ENCODE results near the gene FAT2. TPM values are rescaled to one million over a fixed set of nuclear protein-coding genes. Genes with fewer than 3 reads are reported as not detected.

The FAT2 gene
- total RNA-seq, 4 donors from 2014 or later = not detected

DNA sequence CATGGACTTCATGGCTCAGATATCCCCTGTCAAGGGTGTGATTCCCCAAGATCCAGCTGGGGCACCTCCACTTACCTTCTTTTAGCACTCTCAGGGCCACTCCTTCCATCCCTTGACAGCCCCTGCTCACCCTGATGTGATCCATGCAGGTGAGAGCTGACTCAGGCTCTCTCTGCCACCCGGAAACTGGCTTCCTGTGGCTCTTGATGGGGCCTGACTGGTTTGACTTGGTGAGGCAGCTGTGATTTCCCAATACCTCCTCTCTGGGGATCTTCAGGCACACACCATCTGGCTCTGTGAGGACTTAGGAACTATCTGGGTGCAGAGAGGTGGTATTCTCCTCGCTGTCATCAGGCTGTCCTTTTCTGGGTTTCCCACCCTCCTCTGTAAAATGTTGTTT lies 7.9 kb upstream of the FAT2 start:
- in situ Hi-C loops (cut with MboI; ENCODE audit: low pct_ligation_motif_present in 1 of 4, low pct_unique_long_range_greater_than_20kb in 1 of 4, low sequenced_read_pairs in 3 of 4) (no loop called here), intact Hi-C loops (cut with DNase I; ENCODE audit: low total_unique reads) (no loop called here)
- no peak overlapping the region for H3K27ac ChIP-seq
- TF ChIP-seq EP300 (IDR thresholded peaks at IDR 0.05; ENCODE audit: low read depth) = no peak
- H3K36me3 ChIP-seq = no peaks in the 10 kb centered on the region
- H3K27me3 ChIP-seq = no peaks in the 10 kb centered on the region
- H3K4me3 ChIP-seq = no peak overlapping the region
- H3K9me3 ChIP-seq = no peaks in the 10 kb centered on the region
- WGBS, 2 donors (ENCODE audit: low coverage in 1 of 2) = 82 to 100% methylated on average over 1 to 2 of the region's 2 CpGs
- DNase-seq = no peak
- no peaks in the 10 kb centered on the region for H3K4me1 ChIP-seq

DNA sequence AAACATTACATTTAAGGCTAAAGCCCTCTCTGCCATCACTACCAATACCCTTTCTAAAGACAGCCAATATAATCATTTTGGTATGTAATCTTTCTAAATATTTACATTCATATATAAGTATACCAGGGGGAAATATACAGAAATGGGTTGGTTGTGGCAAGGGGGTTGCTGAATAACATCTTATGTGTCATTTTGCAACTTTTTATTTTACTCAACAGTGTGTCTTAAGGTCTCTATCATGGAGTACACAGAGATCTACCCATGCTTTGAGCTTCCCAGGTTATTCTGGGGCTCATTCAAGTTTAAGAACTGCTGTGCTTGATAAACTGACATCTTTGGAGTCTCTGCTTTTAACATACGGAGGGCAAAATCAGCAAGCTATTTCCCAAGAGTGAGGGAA lies 7.4 kb upstream of the FAT2 start:
- H3K27ac ChIP-seq = no peak overlapping the region
- intact Hi-C loops (cut with DNase I; ENCODE audit: low total_unique reads) = no loop called here
- in situ Hi-C loops (cut with MboI; ENCODE audit: low pct_ligation_motif_present in 1 of 4, low pct_unique_long_range_greater_than_20kb in 1 of 4, low sequenced_read_pairs in 3 of 4) = no loop called here
- H3K27me3 ChIP-seq = no peaks in the 10 kb centered on the region
- WGBS, 2 donors (ENCODE audit: low coverage in 1 of 2) = 83% methylated on average over 1 of the region's 1 CpG; no CpG with 5 or more reads in 1 of the 2 donors
- H3K36me3 ChIP-seq = no peaks in the 10 kb centered on the region
- H3K4me3 ChIP-seq = no peak overlapping the region
- no peak for DNase-seq
- no peaks in the 10 kb centered on the region for H3K4me1 ChIP-seq
- no peak for TF ChIP-seq POLR2A (IDR thresholded peaks at IDR 0.05)
- H3K9me3 ChIP-seq = no peaks in the 10 kb centered on the region

DNA sequence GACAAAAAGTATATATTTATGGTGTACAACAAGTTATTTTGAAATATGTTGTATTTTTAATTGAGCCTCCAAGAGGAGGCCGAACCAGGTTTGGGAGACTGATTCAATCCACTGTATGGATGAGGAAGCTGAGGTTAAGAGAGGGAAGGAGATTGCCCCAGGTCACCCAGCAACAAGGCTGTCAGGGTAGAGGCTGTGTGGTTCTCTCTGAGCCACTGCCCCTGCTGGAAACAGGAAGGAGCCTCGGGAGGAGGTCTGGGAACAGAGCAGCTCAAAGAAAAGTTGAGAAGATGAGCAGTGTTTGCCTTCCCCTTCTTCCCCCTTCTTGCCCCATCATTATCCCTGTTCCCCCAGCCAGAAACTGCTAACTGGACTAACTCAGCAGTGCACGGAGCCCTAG lies 6.6 kb upstream of the FAT2 start:
- intact Hi-C loops (cut with DNase I; ENCODE audit: low total_unique reads) = no loop called here
- Histone ChIP-seq H3K4me3 (no peak overlapping the region), H3K27ac (no peak overlapping the region), H3K27me3 (no peaks in the 10 kb centered on the region), H3K4me1 (no peaks in the 10 kb centered on the region), H3K36me3 (no peaks in the 10 kb centered on the region), H3K9me3 (no peaks in the 10 kb centered on the region)
- in situ Hi-C loops (cut with MboI; ENCODE audit: low pct_ligation_motif_present in 1 of 4, low pct_unique_long_range_greater_than_20kb in 1 of 4, low sequenced_read_pairs in 3 of 4) = no loop called here
- DNase-seq = no peak
- TF ChIP-seq POLR2A (IDR thresholded peaks at IDR 0.05) (no peak), POLR2AphosphoS5 (IDR thresholded peaks at IDR 0.05) (no peak), EP300 (IDR thresholded peaks at IDR 0.05; ENCODE audit: low read depth) (no peak)
- TF ChIP-seq, protein P1, sequence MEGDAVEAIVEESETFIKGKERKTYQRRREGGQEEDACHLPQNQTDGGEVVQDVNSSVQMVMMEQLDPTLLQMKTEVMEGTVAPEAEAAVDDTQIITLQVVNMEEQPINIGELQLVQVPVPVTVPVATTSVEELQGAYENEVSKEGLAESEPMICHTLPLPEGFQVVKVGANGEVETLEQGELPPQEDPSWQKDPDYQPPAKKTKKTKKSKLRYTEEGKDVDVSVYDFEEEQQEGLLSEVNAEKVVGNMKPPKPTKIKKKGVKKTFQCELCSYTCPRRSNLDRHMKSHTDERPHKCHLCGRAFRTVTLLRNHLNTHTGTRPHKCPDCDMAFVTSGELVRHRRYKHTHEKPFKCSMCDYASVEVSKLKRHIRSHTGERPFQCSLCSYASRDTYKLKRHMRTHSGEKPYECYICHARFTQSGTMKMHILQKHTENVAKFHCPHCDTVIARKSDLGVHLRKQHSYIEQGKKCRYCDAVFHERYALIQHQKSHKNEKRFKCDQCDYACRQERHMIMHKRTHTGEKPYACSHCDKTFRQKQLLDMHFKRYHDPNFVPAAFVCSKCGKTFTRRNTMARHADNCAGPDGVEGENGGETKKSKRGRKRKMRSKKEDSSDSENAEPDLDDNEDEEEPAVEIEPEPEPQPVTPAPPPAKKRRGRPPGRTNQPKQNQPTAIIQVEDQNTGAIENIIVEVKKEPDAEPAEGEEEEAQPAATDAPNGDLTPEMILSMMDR (IDR thresholded peaks at IDR 0.05) = no peak
- 71% methylated on average over 3 of the region's 3 CpGs; no CpG with 5 or more reads in 1 of the 2 donors for WGBS, 2 donors (ENCODE audit: low coverage in 1 of 2)

DNA sequence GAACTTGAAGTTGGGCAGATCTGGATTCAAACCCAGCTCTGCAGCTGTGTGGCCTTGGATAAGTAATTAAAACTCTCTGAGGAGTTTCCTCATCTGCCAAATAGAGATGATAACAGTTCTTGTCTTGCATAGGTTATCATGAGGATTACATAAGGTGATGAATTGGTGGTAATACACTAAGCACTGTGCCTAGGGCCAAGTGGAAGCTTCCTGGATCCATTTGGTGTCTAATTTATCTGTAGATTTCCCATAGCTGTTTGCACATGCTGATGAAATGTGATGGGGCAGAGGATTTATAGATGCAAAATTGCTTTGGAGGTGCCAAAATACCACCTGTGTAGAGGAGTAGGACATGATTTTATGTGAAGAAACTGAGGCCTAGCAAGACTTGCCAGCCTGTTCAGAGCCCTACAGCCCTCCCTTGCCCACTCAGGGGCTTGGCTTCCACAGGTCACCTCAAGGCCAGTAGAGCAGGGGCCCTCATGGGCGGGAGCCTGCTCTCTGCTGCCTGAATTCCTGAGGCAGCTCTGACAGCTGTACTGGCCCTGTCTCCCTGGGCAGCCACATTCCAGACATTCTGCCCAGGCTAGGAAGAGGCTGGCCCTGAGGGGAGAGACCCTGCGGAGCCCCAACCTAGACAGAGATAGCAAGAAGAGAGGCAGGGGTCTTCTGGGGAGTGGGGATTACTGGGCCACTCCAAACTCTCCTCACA lies 5.9 kb upstream of the FAT2 start:
- Histone ChIP-seq H3K9me3 (no peaks in the 10 kb centered on the region), H3K4me1 (no peaks in the 10 kb centered on the region), H3K27me3 (no peaks in the 10 kb centered on the region), H3K4me3 (no peak overlapping the region), H3K27ac (no peak overlapping the region), H3K36me3 (no peaks in the 10 kb centered on the region)
- in situ Hi-C loops (cut with MboI; ENCODE audit: low pct_ligation_motif_present in 1 of 4, low pct_unique_long_range_greater_than_20kb in 1 of 4, low sequenced_read_pairs in 3 of 4) (no loop called here), intact Hi-C loops (cut with DNase I; ENCODE audit: low total_unique reads) (no loop called here)
- 75% methylated on average over 2 of the region's 2 CpGs; no CpG with 5 or more reads in 1 of the 2 donors for WGBS, 2 donors (ENCODE audit: low coverage in 1 of 2)
- TF ChIP-seq POLR2A (IDR thresholded peaks at IDR 0.05) = no peak
- TF ChIP-seq, protein P1 (IDR thresholded peaks at IDR 0.05) = no peak
- TF ChIP-seq POLR2AphosphoS5 (IDR thresholded peaks at IDR 0.05) = no peak
- no peak for TF ChIP-seq EP300 (IDR thresholded peaks at IDR 0.05; ENCODE audit: low read depth)
- DNase-seq = no peak

DNA sequence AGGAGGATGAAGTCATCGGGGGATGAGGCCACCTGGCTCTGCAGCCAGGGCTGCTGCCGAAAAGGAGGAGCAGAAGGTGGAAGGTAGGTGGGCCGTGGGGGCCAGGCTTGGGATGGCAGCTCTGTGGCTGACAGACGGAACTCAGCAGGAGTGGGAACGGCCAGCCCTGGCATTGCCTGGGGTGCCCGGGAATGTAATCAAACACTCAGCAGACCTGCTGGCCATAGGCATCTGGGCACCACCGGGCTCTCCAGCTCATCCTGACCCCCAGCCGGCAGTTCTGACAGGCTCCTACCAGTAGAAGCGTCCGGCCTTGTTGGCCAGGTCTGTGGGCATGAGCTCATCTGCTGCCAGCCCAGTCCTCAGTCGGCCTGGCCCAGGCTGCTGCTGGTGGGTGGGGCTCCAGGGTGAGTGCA lies 4.3 kb upstream of the FAT2 start:
- no peaks in the 10 kb centered on the region for H3K36me3 ChIP-seq
- no peaks in the 10 kb centered on the region for H3K27me3 ChIP-seq
- intact Hi-C loops (cut with DNase I; ENCODE audit: low total_unique reads) = no loop called here
- in situ Hi-C loops (cut with MboI; ENCODE audit: low pct_ligation_motif_present in 1 of 4, low pct_unique_long_range_greater_than_20kb in 1 of 4, low sequenced_read_pairs in 3 of 4) = no loop called here
- DNase-seq = no peak
- no peak overlapping the region for H3K27ac ChIP-seq
- no peaks in the 10 kb centered on the region for H3K9me3 ChIP-seq
- TF ChIP-seq EP300 (IDR thresholded peaks at IDR 0.05; ENCODE audit: low read depth) = no peak
- TF ChIP-seq, protein P1 (IDR thresholded peaks at IDR 0.05) = no peak
- no peak for TF ChIP-seq POLR2AphosphoS5 (IDR thresholded peaks at IDR 0.05)
- no peak for TF ChIP-seq POLR2A (IDR thresholded peaks at IDR 0.05)
- WGBS, 2 donors (ENCODE audit: low coverage in 1 of 2) = 85% methylated on average over 10 of the region's 11 CpGs; no CpG with 5 or more reads in 1 of the 2 donors
- no peaks in the 10 kb centered on the region for H3K4me1 ChIP-seq
- H3K4me3 ChIP-seq = no peak overlapping the region
